ENCODE results near the gene STUM. TPM values are rescaled to one million over a fixed set of nuclear protein-coding genes. Genes with fewer than 3 reads are reported as not detected.

Gene STUM
- total and polyA plus RNA-seq, 2 donors (not counting 1 experiment from before 2014, with no cell fraction given) = 0.01 TPM; not detected in 1

DNA sequence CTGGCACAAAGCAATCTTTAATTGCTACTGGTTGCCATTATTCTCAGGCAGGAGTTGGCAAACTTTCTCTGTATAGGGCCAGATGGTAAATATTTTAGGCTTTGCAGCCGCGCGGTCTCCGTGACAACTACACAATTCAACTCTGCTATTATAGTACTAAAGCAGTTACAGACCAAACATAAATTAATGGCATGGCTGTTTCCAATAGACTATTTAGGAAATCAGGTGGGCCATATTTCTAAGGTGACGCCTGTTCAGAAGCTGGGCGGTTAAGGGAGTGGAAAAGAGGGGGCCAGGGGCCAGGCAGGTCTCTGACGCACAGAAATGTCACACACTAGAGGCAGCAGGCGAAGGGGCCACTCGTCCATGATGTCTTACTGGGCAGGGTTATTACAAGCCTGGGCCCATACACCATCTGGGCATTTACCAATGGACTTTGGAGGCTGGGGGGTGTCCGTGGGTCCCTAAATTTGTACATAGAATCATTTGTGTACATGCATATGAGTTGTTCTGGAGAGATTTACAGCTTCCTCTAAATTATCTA lies 80.1 kb downstream of the STUM start:
- H2AFZ ChIP-seq (ENCODE audit: low read length) = no peak overlapping the region
- H3K36me3 ChIP-seq (ENCODE audit: control insufficient read depth, insufficient read depth, low read length) = no peaks in the 10 kb centered on the region
- no peak overlapping the region for H3K4me3 ChIP-seq (replicated peaks in 1 of 4; ENCODE audit: control extremely low read depth in 1 of 4, insufficient read depth in 1 of 4, low read depth in 3 of 4, low read length in 4 of 4)
- no peak overlapping the region for H3K27ac ChIP-seq (ENCODE audit: insufficient read depth, low read length)
- DNase-seq (ENCODE audit: low read depth in 2 of 2) = no peak
- no peak overlapping the region for H3K9ac ChIP-seq (ENCODE audit: insufficient read depth, low read length)
- H4K20me1 ChIP-seq (ENCODE audit: control insufficient read depth, extremely low read depth, insufficient read depth, low read length) = no peaks in the 10 kb centered on the region
- H3K4me1 ChIP-seq (ENCODE audit: control insufficient read depth, extremely low read depth, insufficient read depth, low read length) = no peaks in the 10 kb centered on the region
- no peak for TF ChIP-seq EZH2 (IDR thresholded peaks at IDR 0.05; ENCODE audit: low read length, missing control alignments)
- TF ChIP-seq, protein P1, sequence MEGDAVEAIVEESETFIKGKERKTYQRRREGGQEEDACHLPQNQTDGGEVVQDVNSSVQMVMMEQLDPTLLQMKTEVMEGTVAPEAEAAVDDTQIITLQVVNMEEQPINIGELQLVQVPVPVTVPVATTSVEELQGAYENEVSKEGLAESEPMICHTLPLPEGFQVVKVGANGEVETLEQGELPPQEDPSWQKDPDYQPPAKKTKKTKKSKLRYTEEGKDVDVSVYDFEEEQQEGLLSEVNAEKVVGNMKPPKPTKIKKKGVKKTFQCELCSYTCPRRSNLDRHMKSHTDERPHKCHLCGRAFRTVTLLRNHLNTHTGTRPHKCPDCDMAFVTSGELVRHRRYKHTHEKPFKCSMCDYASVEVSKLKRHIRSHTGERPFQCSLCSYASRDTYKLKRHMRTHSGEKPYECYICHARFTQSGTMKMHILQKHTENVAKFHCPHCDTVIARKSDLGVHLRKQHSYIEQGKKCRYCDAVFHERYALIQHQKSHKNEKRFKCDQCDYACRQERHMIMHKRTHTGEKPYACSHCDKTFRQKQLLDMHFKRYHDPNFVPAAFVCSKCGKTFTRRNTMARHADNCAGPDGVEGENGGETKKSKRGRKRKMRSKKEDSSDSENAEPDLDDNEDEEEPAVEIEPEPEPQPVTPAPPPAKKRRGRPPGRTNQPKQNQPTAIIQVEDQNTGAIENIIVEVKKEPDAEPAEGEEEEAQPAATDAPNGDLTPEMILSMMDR (conservative IDR thresholded peaks at IDR 0.05 in 1 of 2, IDR thresholded peaks at IDR 0.05 in 1 of 2; ENCODE audit: low read depth in 1 of 2, low read length in 2 of 2) = no peak
- no peak overlapping the region for H3K4me2 ChIP-seq (ENCODE audit: extremely low read depth, insufficient read depth, low read length)
- H3K79me2 ChIP-seq (ENCODE audit: control insufficient read depth, insufficient read depth, low read length) = no peaks in the 10 kb centered on the region
- no peaks in the 10 kb centered on the region for H3K27me3 ChIP-seq (ENCODE audit: control insufficient read depth, insufficient read depth, low read length)
- H3K9me3 ChIP-seq (ENCODE audit: control insufficient read depth, insufficient read depth, low read depth, low read length) = no peaks in the 10 kb centered on the region

GRCh38 chr1:226629210-226629895 lies 80.8 kb downstream of the STUM start:
- TF ChIP-seq EZH2 (IDR thresholded peaks at IDR 0.05; ENCODE audit: low read length, missing control alignments) = no peak
- TF ChIP-seq, protein P1 (conservative IDR thresholded peaks at IDR 0.05 in 1 of 2, IDR thresholded peaks at IDR 0.05 in 1 of 2; ENCODE audit: low read depth in 1 of 2, low read length in 2 of 2) = no peak
- Histone ChIP-seq H3K4me3 (replicated peaks in 1 of 4; ENCODE audit: control extremely low read depth in 1 of 4, insufficient read depth in 1 of 4, low read depth in 3 of 4, low read length in 4 of 4) (no peak overlapping the region), H3K9ac (ENCODE audit: insufficient read depth, low read length) (no peak overlapping the region), H2AFZ (ENCODE audit: low read length) (no peak overlapping the region), H3K36me3 (ENCODE audit: control insufficient read depth, insufficient read depth, low read length) (no peaks in the 10 kb centered on the region), H3K27ac (ENCODE audit: insufficient read depth, low read length) (no peak overlapping the region), H3K9me3 (ENCODE audit: control insufficient read depth, insufficient read depth, low read depth, low read length) (no peaks in the 10 kb centered on the region), H3K79me2 (ENCODE audit: control insufficient read depth, insufficient read depth, low read length) (no peaks in the 10 kb centered on the region), H3K4me2 (ENCODE audit: extremely low read depth, insufficient read depth, low read length) (no peak overlapping the region), H3K4me1 (ENCODE audit: control insufficient read depth, extremely low read depth, insufficient read depth, low read length) (no peaks in the 10 kb centered on the region), H3K27me3 (ENCODE audit: control insufficient read depth, insufficient read depth, low read length) (no peaks in the 10 kb centered on the region), H4K20me1 (ENCODE audit: control insufficient read depth, extremely low read depth, insufficient read depth, low read length) (no peaks in the 10 kb centered on the region)
- no peak for DNase-seq (ENCODE audit: low read depth in 2 of 2)

- H2AFZ ChIP-seq (ENCODE audit: low read length) = no peak overlapping the region
- DNase-seq (ENCODE audit: low read depth in 2 of 2) = no peak
- no peaks in the 10 kb centered on the region for H3K4me1 ChIP-seq (ENCODE audit: control insufficient read depth, extremely low read depth, insufficient read depth, low read length)
- H3K4me2 ChIP-seq (ENCODE audit: extremely low read depth, insufficient read depth, low read length) = no peak overlapping the region
- no peaks in the 10 kb centered on the region for H3K9me3 ChIP-seq (ENCODE audit: control insufficient read depth, insufficient read depth, low read depth, low read length)
- H3K79me2 ChIP-seq (ENCODE audit: control insufficient read depth, insufficient read depth, low read length) = no peaks in the 10 kb centered on the region
- no peaks in the 10 kb centered on the region for H4K20me1 ChIP-seq (ENCODE audit: control insufficient read depth, extremely low read depth, insufficient read depth, low read length)
- H3K27ac ChIP-seq (ENCODE audit: insufficient read depth, low read length) = no peak overlapping the region
- TF ChIP-seq, protein P1 (conservative IDR thresholded peaks at IDR 0.05 in 1 of 2, IDR thresholded peaks at IDR 0.05 in 1 of 2; ENCODE audit: low read depth in 1 of 2, low read length in 2 of 2) = no peak
- no peak for TF ChIP-seq EZH2 (IDR thresholded peaks at IDR 0.05; ENCODE audit: low read length, missing control alignments)
- no peak overlapping the region for H3K4me3 ChIP-seq (replicated peaks in 1 of 4; ENCODE audit: control extremely low read depth in 1 of 4, insufficient read depth in 1 of 4, low read depth in 3 of 4, low read length in 4 of 4)
- H3K36me3 ChIP-seq (ENCODE audit: control insufficient read depth, insufficient read depth, low read length) = no peaks in the 10 kb centered on the region
- H3K27me3 ChIP-seq (ENCODE audit: control insufficient read depth, insufficient read depth, low read length) = no peaks in the 10 kb centered on the region
- H3K9ac ChIP-seq (ENCODE audit: insufficient read depth, low read length) = no peak overlapping the region
Measured at GRCh38 chr1:226629896-226630550, 81.5 kb downstream of the STUM start.

Data from fibroblast of lung (primary cell).